SK-N-SH treated with all-trans-retinoic acid at 6 μM for 48 hours (cell line): ENCODE results near the gene ERBIN.

Source experiments
- GLIS3 ChIP-seq: fragments of 250-450 bp; sonication (Bioruptor Pico); IDR thresholded peaks from 2 replicates; pipeline ENCODE4 v1.5.0; 2020; ENCODE audit warnings: mild to moderate bottlenecking, moderate library complexity
- ISL1 ChIP-seq: fragments of 250-450 bp; sonication (Bioruptor Pico); IDR thresholded peaks from 2 replicates; pipeline ENCODE4 v2.1.2; 2022; ENCODE audit warnings: mild to moderate bottlenecking, moderate library complexity
- PPARA ChIP-seq: fragments of 250-450 bp; sonication (Bioruptor Pico); IDR thresholded peaks from 2 replicates; pipeline ENCODE4 v1.5.0; 2020; ENCODE audit warnings: mild to moderate bottlenecking, borderline replicate concordance
- RARB ChIP-seq: fragments of 250-450 bp; sonication (Bioruptor Pico); IDR thresholded peaks from 2 replicates; pipeline ENCODE4 v1.8.0; 2021; ENCODE audit warnings: mild to moderate bottlenecking, moderate library complexity
- ZFP3 ChIP-seq: fragments of 250-450 bp; sonication (Bioruptor Pico); IDR thresholded peaks from 2 replicates; pipeline ENCODE4 v1.5.0; 2020; ENCODE audit warnings: mild to moderate bottlenecking, moderate library complexity
- ZNF70 ChIP-seq: fragments of 450-650 bp; formaldehyde crosslinking; IDR thresholded peaks from 2 replicates; pipeline ENCODE4 v1.5.0; 2020; ENCODE audit warnings: mild to moderate bottlenecking, moderate library complexity
- TF ChIP-seq, protein P1 (sequence below): fragments of 250-450 bp; sonication (Bioruptor Pico); IDR thresholded peaks from 2 replicates; pipeline ENCODE4 v1.8.0; 2020; ENCODE audit warnings: mild to moderate bottlenecking, moderate library complexity, borderline replicate concordance

DNA sequence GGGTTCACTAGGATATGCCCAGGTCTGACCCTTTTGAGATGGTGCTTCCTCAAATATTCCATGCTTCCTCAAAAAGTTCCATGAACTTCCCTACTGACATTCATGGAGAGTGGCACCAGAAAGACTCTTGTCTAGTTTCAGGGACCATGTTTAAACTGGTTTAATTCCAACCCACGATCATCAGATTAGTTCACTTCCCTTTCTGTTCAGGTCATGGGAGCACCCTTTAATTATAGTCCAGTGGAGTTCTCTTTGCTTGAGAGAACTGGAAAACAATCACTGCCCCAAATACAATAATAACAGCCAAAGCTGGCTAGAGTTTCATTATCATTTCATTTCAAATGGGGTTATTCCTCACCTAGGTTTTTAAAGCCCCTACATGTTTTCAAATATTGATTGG lies 9.7 kb upstream of the ERBIN start:
- TF ChIP-seq ISL1 (CRISPR knock-in tag) = no peak
- no peak for TF ChIP-seq ZFP3
- TF ChIP-seq, protein P1, sequence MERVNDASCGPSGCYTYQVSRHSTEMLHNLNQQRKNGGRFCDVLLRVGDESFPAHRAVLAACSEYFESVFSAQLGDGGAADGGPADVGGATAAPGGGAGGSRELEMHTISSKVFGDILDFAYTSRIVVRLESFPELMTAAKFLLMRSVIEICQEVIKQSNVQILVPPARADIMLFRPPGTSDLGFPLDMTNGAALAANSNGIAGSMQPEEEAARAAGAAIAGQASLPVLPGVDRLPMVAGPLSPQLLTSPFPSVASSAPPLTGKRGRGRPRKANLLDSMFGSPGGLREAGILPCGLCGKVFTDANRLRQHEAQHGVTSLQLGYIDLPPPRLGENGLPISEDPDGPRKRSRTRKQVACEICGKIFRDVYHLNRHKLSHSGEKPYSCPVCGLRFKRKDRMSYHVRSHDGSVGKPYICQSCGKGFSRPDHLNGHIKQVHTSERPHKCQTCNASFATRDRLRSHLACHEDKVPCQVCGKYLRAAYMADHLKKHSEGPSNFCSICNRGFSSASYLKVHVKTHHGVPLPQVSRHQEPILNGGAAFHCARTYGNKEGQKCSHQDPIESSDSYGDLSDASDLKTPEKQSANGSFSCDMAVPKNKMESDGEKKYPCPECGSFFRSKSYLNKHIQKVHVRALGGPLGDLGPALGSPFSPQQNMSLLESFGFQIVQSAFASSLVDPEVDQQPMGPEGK (CRISPR knock-in tag) = no peak
- TF ChIP-seq ZNF70 = no peak
- no peak for TF ChIP-seq PPARA (CRISPR knock-in tag)
- no peak for TF ChIP-seq RARB
- TF ChIP-seq GLIS3 (CRISPR knock-in tag) = no peak
